Right lung (tissue), 5 donors: ENCODE data around the gene COLEC11. TPM values are rescaled to one million over a fixed set of nuclear protein-coding genes. Genes with fewer than 3 reads are reported as not detected.
A peak's percentile ranks its signal among the peaks of the same experiment; 100 is the strongest.

Source experiments
- DNase-seq, 2 donors: peaks; one replicate each; pipeline ENCODE4 v3.0.0-alpha.2; 2013
- polyA plus RNA-seq, 5 donors: library from polyadenylated mRNA; unstranded; fragments of 120-200 nt; gene quantifications; one replicate each; pipeline versions ENCODE4 v1.2.1 to v1.2.3, GENCODE V29; 2013; ENCODE audit warnings: inconsistent platforms in 1 of 5, low replicate concordance in 1 of 5; ENCODE audit not compliant: insufficient read length in 5 of 5, insufficient read depth in 1 of 5

The COLEC11 gene
- polyA plus RNA-seq, 5 donors: 3.7 to 7.2 (median 4.8) TPM

DNA sequence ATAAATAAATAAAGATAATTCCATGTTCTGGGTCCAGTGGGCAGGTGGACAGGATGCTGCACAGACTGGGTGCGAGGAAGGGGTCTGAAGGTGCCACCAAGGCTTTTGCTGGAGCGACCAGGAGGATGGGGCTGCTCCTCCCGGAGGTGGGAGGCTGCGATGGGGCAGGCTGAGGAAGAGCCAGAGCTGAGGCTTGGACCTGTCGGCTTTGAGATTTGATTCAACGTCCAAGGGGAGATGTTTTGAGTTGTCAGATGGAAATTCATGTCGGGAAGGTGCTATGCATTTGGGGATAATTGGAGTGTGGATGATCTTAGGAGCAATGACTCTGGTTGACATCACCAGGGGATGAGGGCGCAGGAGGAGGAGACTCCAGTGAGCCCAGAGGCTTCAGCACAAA lies 74.7 kb downstream of the COLEC11 start:
- DNase-seq: no peak

GRCh38 chr2:3670376-3670775 lies 75.5 kb downstream of the COLEC11 start:
- no peak for DNase-seq

DNA sequence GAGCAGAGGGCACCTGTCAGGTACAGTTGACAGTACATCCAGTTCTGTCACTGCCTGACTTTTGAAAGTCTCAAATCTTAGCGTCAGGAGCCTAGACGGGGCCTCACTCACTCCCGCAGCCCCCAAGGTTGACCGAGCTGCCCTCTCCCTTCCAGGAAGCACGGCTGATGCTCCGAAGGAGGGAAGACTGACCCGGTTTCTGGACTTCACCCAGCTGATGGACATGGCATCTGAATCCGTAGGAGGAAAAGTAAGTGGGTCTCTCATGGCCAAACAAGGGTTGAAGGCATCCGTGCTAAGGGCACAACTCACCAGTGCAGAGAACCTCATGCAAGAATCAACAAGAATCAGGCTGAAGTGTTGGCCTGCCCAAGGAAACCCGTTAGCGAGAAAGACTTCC lies 76.0 kb downstream of the COLEC11 start:
- DNase-seq: no peak

DNA sequence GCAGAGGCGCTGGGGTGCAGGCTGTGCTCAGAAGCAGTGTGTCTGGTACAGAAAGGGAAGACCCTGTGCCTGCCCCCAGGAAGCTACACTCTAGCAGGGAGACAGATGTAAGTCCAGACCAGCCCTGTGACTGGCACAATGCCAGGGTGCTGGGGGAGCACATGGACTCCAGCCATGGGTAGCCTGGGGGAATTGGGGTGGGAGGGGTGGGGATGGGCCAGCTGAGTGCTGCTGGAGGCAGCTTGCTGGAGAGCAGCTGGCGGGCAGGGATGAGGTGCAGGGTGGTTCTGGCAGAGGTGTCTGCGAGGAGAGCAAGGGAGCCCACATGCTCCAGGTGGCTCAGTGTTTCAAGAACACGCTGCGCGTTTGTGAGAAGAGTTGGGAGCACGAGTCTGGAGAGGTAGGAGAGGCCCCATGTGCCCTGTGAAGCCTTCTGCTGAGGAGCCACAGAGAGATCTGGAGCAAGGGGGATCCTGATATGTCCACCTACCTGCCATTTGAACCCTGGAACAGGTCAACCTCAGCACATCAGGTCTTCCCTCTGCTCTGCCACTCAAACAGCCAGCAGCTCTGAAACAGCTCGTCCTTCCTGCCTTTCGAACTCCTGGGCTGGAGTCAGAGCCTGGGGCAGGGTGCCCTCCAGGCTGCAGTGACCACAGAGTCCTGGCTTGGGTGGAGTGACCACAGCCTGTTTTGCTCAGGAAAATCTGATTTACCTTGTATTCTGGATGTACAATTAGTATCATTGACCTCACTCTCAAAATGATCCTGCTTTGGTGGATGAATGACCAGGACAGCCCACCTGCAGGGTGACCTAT lies 78.2 kb downstream of the COLEC11 start:
- DNase-seq: no peak

GRCh38 chr2:3674066-3674845 lies 79.3 kb downstream of the COLEC11 start:
- no peak for DNase-seq

GRCh38 chr2:3675687-3676086 lies 80.8 kb downstream of the COLEC11 start:
- no peak for DNase-seq

DNA sequence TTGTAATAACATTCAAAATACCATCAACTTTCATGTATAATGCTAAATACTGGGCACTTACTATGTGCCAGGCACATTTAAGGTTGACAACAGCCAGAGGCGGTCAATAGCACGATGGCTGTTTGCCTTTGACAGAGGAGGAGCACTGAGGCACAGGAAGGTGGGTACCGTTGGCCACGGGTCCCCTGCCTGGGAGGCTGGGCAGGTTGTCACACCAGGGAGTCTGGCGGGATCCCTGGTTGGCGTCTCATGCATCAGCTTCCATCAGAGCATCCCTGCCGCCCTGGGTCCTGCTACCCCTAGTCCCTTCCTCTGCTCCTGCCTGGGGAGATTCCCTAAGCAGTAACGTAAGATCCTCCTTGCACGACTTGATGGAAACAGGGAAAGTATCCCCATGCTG lies 82.5 kb downstream of the COLEC11 start:
- DNase-seq: no peak

GRCh38 chr2:3678212-3678611 lies 83.3 kb downstream of the COLEC11 start:
- no peak for DNase-seq

DNA sequence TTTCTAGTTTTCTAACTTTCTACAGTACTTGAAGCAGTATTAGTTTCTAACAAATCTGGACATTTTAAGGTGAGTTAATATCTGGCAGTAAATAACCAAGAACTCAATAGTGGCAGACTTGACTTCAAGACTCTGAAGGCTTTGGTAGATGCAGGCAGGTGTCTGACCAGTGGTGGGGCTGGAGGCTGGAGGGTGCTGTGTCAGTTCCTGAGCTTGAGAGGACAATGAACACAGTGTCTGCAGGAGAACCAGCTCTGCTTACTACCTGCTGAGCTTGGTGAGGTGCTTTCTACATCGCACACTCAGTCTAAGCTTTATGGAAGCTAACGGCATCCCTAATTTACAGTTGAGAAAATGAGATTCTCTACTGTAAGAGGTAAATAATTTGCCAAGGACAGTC lies 84.3 kb downstream of the COLEC11 start:
- no peak for DNase-seq

- no peak for DNase-seq
These were observed 84.9 kb downstream of the COLEC11 start for GRCh38 chr2:3679616-3680393.

DNA sequence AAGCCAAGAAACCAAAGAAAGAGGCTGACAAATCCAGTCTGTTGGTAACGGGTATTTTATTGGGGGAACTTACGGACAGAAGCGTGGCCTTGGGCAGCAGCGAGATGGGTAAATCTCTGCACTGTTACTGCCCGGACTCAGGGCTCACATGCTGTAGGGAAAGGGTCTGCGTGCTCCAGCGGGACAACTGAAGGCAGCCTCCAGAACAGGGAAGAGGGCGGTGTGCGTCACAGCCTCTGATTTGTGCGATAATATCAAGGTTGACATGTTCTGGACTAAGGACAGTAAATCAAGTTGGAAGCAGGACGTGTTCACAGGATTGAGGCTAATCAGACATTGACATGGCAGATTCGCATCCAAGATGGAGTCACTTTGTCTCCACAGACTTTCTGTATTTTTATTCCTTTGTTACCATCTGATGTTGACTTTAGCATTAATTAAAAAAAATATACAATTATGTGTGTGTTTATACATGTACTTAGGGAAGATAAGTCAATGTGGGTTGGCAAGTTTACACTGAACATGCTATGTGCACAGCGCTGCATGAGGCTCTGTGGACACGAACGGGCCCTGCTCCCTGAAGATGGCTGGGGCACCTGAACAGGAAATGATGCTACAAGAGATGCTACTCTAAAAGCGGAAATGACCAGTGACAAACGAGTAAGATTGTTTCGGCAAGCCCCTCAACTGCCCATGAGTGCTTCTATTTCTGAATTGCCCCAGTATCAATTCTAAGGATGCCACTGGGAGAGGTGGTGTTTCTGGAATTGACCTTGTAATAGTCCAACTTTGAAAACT lies 85.8 kb downstream of the COLEC11 start:
- DNase-seq: no peak

- no peak for DNase-seq
These were observed 86.7 kb downstream of the COLEC11 start for GRCh38 chr2:3681625-3682024.

- DNase-seq: no peak
These were observed 87.9 kb downstream of the COLEC11 start for GRCh38 chr2:3682811-3683210.

- DNase-seq: no peak
These were observed 89.0 kb downstream of the COLEC11 start for GRCh38 chr2:3683748-3684454.

DNA sequence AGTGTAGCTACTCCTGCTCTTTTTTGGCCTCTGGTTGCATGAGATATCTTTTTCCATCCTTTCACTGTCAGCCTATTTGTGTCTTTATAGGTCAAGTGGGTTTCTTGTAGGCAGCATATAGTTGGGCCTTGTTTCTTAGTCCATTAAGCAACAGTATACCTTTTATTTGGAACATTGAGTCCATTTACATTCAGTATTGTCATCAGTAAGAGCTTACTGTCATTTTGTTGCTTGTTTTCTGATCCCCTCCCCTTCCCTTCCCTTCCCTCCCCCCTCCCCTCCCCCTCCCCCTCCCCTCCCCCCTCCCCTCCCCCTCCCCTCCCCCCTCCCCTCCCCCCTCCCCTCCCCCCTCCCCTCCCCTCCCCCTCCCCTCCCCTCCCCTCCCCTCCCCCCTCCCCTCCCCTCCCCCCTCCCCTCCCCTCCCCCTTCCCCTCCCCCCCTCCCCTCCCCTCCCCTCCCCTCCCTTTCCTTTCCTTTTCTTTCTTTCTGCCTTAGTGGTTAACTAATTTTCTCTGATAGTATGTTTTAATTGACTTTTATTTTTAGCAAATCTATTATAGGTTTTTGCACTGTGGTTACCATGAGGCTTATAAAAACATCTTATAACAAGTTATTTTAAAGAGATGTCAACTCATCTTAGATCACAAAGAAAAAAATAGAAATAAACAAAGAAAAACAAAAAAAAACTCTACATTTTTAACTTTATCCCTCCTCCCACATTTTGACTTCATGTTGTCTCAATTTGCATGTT lies 95.3 kb downstream of the COLEC11 start:
- DNase-seq: no peak

- peak in 1 of 2 donors; percentile 21 for DNase-seq
These were observed 97.5 kb downstream of the COLEC11 start for GRCh38 chr2:3692375-3692774.
